GM19455 (cell line): ENCODE results near the gene RING1.

ENCODE experiments used
- ATAC-seq: cut with Tn5 transposase; IDR thresholded peaks from one replicate; pipeline ENCODE4 v1.9.1; 2021; ENCODE audit not compliant: unreplicated experiment

The RING1 gene

DNA sequence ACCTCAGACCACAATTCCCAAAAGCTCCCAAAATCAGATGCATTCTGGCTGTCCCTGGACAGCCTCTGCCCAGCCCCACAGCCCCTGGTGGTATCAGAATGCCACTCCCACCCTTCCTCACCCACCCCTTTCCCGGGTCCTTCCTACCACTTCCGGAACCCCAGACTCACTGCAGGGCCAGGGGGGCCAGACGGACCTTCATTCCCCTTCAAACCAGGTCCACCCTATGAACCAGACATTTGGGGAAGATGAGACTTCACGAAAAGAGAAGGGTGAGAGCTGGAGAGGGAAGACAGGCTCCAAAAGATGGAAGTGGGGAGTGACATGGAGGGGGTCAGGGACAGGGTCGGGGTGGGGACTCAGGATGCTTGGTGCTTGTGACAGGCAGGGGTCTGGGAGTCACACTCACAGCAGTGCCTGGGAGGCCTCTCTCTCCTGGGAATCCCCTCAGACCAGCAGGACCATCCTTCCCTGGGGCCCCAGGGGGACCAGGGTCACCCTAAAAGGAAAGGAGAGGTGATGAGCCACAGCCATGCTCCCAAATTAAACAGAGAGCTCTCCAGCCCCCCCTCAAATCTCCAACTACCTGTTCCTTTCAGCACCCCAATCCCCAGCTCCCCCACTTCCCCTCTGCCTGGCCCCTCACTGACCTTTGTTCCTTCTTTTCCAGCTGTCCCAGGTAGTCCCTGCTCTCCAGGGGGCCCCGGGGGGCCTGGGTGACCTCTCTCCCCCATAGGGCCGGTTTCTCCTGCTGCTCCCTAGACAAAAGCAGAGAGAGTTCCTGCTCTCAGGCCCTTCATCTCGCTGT is 36.2 kb upstream of the RING1 start:
- ATAC-seq: no peak

DNA sequence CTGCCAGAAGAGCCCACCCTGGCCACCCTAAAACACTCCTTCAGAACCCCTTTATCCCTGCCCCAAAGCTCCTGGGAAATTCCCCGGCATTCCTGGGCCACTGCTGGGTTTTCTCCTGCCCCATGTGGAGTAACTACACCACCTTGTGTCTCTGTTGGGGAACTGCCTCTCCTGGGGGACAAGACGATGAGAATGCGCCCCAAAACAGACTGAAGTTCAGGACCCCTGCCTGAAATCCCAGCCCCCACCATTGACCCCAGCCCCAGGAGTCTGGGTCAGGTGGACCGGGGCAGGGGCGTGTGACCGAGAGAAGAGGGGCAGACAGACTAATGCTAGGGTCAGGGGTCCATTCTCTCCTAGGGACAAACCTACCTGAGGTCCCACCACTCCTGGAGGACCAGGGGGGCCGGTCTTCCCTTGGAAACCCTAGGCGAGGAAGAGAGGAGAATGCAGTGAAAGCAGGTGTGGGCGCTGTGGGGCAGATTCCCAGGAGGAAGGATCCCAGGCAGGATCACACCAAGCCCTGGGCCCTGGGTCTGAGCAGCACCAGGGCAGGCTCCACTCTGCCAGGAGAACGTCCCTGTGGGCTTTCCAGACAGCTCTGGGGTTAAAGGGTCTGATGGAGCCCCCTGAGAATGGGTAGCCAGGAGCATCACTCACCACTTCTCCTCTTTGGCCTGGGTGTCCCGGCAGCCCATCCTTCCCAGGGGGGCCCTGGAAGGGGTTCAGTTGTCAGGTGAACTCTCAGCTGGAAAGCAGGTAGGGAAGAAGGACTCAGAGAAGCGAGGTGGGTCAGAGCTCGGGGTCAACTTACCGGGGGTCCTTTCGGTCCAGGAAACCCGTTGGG is 35.4 kb upstream of the RING1 start:
- ATAC-seq: no peak

DNA sequence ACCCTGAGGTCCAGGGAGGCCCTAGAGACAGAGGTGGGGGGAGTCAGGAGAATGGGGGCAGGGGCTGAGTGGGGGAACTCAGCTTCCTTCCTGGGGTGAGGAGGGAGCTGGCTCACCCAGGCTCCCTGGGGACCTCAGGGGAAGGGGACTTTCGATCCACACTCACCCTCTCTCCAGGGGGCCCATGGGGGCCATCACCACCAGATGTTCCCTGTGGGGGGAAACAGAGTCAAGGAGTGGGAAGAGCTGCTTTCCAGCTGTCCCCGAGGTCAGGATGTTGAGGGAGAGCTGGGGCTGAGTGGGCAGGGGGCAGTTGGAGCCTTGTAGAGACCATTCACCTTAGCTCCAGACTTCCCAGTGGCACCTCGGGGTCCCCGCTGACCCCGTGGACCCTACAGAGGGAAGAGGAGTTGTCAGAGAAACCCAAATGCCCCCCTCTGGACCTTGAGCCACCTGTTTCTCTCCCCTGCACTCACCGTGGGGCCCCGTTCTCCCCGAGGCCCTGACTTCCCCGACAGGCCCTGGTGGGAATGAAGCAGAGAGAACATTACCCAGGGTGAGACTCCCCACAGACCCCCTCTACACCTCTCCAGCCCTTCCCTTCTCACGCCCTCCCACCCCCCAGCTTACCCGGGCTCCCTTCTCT is 34.6 kb upstream of the RING1 start:
- no peak for ATAC-seq

DNA sequence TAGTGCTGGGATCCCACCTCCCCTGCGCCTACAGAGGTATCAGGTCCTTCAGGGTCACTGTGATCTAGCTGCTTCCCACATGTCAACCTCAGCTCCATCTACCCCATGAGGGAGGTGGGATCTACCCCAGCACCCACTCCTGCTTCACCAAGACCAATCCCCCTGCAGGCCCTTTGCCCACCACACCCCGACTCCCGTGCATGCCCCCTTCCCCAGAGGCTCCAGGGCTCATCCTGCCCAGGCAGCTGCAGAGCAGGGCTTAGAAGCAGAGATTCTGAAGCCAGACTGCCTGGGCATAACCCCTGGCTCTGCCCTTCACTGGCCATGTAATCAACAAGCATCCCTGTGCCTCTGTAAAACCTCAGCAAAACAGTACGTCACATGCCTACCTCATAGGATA is 33.5 kb upstream of the RING1 start:
- ATAC-seq: no peak

DNA sequence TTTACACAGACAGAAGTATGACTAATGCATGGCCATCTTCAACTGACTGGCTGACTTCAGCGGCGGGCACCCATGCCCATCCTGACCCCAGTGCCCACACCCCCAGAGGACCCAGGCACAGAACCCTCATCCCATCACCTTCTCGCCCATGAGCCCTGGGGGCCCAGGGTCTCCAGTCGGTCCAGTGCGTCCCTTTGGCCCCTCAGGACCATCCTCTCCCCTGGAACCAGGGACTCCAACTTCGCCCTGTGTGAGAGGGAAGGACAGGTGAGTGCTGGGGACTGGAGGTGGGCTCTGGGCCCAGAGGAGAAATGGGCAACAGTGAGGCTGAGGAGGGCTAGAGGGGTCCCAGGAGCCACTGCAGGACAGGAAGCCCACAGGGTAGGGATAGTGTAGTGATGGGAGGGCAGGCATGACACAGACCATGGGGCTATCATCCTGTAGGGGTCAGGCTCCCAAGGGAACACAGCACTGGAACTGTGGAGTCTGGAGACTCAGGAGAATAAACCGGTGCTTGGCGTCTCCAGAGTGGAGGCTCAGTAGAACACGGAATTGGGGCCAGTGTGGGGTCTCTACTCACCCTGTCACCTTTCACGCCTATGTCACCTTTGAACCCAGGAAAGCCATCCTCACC is 32.7 kb upstream of the RING1 start:
- no peak for ATAC-seq

DNA sequence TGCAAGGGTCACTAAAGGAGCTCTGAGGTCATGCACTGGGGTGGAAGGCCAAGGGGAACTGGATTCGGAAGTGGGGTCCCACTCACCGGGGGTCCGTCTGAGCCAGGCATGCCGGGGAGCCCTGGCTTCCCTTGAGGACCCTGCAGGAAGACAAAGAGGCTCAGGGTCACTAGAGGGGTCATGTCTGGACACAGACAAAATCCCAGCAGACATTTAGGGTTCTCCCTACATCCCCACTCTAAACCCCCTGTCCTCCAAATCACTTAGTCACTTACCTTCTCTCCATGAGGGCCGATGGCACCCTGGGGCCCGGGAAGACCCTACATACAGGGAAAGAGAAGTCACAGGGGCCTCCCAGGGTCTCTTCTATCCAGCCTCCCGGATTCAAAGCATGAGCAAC is 31.4 kb upstream of the RING1 start:
- no peak for ATAC-seq

DNA sequence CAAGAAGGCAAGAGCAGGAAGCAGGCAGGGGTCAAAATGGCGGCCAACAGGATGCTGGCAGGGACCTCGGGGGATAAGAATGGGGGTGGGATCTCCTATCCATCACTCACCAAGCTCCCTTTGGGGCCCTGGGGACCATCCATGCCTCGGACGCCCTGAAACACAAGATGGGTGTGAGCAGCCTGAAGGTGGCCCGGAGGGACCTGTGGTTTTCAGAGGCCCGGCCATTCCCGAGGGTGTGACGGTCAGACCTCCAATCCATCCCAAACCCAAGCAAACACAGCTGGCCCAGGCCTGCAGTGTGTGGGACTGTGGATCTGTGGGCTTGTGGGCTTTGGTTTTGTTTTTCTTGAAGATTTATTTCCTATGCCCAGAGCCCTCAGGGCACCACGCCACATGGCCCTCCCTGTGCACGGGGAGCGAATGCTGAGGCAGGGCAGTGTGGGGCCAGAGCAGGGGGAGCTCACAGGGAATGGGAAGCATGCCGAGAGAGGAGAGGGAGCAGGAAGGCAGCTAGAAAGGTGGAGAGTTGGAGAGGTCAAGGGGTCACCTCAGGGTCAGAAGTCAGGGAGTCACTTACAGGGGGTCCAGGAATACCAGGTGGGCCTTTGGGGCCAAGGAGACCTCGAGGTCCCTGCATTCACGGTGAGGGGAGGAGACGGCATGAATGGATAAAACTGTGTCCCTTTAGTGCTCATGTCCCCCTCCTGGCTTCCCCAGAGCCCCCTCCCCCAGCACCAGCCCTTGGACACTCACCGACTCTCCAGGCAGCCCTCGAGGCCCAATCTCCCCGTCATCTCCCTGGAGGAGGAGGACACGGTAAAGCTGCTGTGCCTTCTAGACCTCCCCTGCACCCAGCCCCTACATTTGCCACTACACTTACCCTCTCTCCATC is 30.5 kb upstream of the RING1 start:
- no peak for ATAC-seq

DNA sequence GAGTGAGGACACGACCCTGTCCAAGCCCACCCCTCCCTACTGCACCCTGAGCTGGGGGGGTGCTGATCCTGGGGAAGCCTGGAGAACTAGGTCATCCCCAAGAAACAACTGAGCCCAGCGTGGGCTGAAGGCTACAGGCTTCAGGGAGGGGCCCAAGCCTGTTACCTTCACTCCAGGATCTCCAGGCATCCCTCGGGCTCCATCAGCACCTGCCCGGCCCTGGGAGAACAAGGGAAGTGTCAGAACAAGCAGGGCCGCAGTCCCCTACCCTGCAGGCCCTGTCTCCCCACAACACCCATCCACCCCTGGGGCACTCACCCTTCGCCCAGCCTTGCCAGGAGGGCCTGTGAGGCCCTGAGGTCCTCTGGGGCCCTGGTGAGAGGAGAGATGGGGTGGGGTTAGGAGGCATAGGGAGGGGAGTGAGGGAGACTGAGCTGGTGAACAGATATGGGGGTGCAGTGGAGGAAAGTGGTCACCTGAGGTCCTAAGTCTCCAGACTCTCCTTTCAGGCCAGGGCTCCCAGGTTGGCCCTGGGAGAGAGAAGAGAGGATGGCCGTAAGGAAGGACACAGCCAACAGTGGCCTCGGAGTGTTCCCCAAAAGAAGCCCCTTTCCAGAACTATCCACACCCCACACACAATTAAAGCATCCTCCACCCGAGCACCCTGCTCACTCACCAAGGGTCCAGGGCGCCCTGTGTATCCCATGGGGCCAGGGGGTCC is 29.4 kb upstream of the RING1 start:
- ATAC-seq: no peak

DNA sequence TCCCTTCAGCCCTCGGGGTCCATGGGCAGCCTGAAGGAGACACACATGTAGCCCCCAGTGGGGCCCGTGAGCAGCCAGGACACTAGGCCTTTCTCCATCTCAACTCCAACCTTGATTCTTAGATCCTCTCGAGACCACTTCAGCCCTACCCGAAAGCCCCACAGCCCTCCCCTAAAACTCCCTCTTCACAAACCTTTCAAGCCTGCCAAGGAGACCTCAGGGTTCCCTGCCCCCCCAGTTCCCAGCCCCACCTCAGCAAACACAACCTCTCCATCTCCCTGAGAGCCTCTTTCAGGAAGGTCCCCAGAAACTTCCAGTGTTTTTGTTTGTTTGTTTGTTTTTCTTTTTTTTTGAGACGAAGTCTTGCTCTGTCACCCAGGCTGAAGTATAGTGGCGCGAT is 27.2 kb upstream of the RING1 start:
- ATAC-seq: no peak

DNA sequence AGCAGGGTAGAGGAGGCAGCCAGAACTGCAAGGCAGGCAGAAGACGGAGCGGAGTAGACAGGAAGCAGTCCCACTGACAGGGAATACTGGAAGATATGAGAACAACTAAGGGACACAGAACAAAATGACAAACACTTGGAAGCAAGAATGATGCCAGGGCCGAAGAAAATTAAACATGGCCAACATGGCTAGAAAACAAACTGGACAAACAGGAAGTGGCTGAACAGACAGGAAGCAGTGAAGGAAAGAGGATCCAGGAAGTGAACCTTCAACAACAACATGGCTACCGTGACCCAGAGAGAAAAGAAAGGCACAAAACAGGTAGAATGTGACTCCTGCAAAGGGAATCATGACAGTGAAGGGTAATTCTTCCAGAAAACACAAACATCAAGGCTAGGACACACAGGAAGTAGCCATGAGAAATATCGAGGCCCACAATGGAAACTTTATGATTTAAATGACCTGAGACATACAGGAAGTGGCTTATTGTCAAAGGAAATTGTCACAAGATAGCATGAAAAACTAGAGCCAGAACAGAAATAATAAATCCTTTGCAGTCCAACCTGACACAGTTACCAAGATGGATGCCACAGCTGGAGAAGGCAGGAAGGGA is 25.1 kb upstream of the RING1 start:
- ATAC-seq: no peak

DNA sequence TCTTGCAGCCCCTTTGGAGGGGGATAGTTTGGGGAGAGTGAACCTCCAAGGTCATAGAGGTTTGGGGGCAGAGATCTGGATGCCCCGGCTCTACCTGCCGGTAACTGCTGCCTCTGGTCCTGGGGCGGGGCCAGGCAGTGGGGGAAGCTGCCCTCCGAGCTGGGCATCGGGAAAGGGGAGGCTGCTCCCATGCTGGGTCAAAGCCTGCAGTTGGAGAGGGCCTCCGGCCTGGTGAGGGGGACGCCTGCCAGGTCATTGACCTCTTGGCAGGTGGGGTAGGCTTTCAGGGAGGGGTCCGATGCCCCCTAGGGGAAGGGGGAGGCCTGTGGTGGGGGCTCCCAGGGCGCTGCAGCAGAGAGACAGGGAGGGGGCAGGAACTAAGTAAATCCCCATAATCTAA is 23.1 kb upstream of the RING1 start:
- no peak for ATAC-seq

DNA sequence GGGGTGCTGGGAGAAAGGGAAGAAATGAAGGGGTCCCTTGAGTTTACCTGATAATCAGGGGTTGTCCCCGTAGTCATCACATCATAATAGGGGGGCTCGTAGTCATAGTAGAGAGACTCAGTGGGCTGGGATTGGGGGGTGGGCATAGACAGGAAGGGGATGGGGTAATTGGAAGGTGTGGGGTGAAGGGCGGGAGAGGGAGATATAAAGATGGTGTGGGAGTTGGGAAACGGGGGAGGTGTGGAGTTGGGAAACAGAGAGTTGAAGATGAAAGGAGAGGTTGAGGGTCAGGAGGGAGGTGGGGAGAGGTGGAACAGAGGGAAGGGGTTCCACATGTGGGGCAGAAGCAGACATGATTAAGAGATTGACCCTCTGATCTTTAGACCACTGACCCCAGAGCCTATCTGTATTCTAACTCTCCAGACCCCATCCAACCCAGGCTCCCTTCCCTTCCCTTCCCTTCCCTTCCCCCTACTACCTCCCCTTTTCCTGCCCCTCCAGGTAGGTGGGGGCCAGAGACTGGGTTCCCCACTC is 22.6 kb upstream of the RING1 start:
- no peak for ATAC-seq

DNA sequence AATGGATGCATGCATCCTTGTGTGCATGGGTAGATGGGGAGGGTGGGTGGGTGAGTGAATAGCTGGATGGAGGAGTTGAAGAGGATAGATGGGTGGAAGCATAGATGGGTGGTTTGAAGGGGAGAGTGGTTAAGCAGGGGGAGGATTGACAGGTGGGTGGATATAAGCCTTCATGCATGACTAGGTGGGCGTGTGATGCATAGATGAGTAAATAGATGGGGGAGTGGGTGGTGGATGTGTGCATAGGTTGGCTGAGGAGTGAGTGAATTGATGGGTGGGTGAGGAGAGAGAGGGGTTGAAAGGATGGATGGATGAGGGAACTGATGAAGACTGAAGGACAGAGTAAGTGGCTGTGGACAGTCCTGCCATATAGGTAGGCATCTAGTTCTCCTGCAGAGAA is 20.5 kb upstream of the RING1 start:
- no peak for ATAC-seq

DNA sequence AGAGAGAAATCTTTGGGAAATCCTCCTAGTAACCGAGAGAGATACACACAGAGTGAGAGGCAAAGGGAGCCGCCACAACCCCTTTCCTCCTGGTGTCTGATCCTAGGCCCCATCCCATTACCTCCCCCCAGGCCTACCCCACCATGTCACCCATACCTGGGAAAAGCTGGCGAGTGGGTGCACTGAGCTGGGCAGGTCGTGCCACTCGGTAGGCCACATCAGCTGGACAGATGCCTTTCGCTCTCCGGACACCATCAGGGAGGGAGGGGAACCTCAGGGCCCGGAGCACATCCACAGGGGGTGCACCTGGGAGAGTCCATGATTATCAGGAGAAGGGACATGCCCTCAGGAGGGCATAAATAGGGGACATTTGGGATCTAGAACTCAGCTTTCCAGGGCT is 19.1 kb upstream of the RING1 start:
- no peak for ATAC-seq

DNA sequence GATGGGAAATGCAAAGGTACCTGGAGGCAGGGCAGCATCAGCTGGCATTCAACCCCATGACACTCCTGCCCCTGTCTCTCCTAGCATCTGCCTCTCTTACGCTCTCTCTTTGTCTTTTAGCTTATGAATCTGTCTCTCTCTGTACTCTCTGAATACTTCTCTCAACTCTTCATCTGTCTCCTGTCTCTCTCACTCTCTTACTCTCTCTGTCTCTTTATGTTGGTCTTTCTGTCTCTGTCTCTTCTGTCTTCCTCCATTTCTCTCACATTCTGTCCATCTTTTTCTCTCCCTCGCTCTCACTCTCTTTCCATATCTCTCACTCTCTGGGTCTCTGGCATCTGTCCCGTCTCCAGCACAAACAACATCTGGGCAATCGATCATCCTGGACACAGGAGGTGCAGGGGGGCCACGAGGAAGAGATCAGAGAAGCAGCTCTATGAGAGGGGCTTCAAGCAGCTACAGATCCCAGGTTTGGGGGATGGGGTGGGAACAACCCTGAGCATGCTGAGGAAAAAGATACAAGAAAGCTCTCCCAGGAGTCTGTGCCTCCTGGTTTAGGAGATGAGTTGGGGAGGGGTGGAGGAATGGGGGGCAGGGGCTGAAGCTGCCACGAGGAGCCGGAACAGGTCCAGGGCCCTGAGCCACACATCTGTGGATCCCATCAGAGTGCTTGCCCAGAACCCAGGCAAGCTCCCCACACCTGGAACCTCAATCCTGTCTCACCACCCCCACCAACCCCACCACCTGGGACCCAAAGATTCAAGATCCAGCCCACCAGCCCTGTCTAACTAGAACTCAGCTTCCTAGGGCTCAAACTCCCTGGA is 18.5 kb upstream of the RING1 start:
- ATAC-seq: no peak

DNA sequence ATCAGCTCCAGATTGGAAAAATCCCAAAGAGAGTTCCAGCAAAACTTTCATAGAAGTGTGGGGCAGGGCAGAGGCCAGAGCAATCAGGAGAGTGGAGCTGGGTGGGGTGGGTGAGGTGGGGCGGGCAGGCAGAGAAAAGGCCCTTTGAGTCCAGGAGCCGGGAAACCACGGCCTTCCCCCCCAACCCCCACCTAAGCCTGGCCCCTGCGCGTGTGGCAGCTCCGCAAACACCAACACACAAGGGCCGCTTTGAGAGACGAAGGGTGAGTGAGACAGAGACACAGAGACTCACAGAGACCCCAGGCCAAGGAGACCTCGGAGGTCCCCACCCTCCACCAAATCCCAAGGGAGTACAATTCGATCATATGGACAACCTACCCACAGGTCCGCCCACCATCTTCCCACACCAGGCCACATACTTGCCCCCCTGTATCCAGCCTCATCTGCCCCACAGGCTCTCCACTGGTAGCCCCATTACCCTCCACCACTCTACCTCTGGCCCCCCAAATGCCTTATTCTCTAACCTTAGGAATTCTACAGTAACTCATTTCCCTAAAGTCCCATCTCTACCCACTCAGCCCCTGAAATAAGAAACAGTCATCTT is 17.7 kb upstream of the RING1 start:
- no peak for ATAC-seq

DNA sequence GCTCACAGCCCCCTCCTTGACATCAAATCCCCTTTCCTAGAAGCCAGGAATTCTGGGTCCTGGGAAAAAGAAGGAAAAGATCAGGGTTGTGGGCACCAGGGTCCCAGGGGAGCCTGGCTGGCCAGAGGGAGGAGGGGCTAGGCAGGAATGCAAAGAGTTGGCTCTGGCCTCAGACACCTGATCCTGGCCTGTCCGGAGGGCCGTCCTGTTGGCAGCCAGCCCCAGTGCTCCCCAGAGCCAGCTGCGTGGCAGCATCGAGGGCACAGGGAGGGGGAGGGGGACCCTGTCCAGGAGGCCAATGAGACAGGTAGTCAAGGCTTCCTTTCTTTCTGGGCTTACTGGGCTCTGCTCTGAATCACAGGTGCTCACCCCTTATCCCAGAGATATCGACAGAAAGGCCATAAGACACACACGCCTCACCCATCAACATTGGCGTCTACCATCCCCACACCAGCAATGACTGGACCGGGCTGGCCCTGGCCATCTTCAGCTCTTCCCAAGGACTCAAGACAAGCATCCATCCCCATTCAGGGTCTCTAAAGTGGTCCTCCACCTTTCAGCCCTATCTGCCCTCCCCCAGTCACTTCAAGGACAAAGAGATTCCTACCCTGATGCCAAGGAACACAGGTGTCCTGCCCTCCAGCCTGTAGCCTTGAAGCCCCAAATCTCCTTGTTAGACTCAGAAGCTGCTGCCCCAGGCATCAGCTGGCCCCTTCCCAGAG is 16.8 kb upstream of the RING1 start:
- ATAC-seq: no peak
